HG03066 (cell line): ENCODE data around the gene PCCA.
"Not testable (repeated sequence)": the region's sequence is repeated elsewhere in the genome, so short reads cannot be mapped to it uniquely, and the experiment has no call there.

Experiments
- ATAC-seq: cut with Tn5 transposase; IDR thresholded peaks from one replicate; pipeline ENCODE4 v1.9.1; 2021; ENCODE audit warnings: low read depth; ENCODE audit not compliant: unreplicated experiment

Gene PCCA

DNA sequence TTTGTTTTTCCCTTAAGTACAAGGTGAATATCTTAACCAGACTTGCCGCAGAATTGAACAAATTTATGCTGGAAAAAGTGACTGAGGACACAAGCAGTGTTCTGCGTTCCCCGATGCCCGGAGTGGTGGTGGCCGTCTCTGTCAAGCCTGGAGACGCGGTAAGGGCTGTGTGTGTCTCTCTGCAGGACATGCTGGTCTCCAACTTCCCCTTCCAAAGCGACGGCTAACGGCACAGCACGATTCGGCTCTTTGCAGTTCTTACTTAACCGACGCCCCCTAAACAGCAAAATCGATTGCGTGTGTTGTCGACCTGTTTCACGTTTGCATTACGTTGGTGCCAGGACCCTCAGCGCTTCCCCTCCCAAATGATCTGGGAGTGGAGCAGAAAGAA lies 426.5 kb downstream of the PCCA start:
- ATAC-seq, result no peak

GRCh38 chr13:100517135-100517534 lies 428.2 kb downstream of the PCCA start:
- ATAC-seq, result no peak

DNA sequence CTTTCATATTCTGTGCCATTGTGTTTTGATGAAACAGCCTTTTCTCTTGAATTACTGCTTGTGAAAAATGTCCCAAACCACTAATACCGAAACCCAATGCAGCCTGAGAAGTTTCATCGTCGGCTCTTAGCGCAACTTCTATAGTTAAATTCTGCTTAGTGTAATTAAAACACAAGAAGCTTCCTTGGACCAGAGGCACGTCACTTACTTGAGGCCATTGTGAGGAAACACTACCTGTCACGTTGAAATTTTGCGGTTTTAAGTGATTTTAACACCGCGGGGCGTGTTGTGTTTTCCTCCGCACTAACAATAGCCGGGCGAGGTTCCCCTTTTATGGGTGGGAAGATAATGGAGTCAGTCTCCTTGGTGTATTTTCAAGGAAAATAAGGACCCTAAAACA lies 428.8 kb downstream of the PCCA start:
- no peak for ATAC-seq

- ATAC-seq, result no peak
Measured at GRCh38 chr13:100518394-100519062, 429.6 kb downstream of the PCCA start.

DNA sequence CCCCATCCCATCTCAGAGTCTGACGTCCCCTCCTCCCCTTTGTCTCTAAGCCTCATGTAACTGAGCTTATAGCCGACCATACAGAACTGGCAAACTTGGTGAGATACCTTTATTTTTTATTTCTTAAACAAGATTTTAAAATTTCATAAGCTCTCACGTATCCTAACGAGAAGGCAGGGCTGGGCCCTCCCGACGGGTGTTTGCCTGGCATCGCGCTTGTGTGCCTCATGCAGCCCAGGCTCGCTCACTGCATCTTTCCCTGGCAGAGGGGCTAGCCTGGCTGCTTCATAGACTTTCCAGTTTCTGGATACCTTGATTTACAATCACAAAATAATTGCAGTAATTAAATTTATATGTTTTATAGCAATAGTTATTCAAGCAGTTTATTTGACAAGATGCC lies 430.7 kb downstream of the PCCA start:
- ATAC-seq, result no peak

- no peak for ATAC-seq
Measured at GRCh38 chr13:100520936-100521850, 432.3 kb downstream of the PCCA start.

DNA sequence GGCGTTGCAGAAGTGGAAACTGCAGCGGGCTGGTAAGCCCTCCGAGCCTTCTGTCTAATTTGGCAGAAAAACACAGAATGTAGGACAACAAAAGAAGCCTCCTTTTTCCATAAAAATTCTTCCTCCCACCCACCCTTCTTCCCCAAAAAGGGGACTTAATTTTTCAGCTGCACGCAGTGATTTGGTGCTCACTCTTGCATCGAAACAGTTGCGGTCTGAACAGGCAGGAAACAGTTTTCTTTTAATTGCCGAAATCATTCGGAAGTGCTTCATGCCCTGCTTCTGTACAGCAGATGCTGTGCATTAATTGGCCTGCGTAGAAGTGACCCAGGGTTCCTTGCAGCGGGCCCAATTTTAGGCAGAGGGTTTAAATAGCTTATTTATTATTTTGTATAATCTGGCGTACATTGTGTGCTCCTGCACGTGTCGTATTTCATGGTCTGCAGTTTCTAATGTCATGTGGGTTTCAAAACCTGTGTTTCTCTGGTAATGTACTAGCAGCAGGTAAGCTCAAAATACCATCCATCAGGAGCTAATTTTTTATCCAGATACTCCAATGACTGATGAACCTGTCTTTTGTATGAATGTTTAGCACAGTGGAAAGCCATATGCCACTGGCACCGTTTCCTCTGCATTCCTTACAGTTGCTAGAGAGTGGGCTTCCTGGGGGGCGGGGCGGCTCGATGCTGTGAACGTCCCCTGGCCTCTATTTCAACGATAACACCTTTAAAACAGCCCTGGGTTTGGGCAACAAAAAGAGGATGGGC lies 433.1 kb downstream of the PCCA start:
- ATAC-seq, result no peak

DNA sequence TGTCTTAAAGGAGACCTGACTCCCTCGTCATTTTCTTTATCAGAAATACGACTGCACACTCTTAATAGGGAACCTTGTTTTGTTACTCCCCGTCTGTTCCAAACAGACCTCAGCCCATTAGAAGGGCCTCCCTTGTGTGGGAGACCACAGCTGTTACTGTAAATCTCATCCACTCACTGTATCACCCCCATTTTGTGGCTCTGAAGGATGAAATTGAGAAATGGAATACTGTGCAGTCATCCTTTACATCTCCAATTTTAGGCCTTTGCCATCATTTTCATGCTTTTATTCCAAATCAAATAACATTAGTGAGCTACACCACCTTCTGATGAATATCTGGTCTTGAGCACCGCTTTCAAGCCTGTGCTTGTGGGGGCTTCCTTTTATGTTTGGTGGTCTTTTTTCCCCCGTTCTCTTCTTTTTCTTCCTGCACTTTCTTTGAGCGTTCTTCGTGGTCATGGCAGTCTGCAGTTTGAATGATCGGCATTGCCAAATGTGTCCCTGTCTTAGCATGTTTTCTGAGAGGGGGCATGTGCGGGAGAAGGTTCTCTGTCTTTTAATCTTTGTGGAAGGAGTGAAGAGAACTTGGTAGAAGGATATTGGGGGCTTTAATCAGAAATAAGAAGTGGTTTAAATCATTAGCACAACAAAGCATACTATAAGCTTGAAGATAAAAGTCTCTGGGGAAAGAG lies 433.9 kb downstream of the PCCA start:
- ATAC-seq, result no peak

GRCh38 chr13:100523411-100523810 lies 434.5 kb downstream of the PCCA start:
- no peak for ATAC-seq

DNA sequence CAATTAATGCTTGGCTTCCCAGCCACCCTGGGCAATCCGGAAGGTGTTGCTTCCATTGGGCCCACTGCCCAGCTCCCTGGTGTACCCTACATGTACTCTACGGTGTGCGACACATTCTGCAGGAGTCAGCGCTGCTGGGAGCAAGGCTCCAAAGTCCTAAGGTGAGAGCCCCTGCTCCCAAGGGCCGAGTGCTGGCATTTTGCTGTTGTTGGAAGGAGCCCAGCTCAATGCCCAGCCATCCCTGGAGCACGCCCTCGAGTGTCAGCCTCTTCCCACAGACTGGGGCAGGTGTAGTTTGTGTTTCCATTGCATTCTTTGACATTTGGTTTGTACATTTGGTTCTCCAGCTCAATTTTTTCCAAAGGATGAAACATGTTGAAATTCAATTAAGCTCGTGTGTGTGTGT lies 435.1 kb downstream of the PCCA start:
- ATAC-seq, result no peak

DNA sequence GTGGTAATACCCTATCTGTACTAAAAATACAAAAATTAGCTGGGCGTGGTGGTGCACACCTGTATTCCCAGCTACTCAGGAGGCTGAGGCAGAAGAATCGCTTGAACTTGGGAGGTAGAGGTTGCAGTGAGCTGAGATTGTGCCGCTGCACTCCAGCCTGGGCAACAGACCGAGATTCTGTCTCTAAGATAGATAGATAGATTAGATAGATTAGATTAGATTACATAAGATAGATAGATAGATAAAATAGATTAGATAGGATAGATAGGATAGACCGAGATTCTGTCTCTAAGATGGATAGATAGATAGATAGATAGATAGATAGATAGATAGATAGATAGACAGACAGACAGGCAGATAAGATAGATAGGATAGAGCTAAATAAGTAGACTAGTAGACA lies 435.8 kb downstream of the PCCA start:
- not testable (repeated sequence) for ATAC-seq

- no peak for ATAC-seq
Measured at GRCh38 chr13:100525453-100526317, 436.8 kb downstream of the PCCA start.

GRCh38 chr13:100526318-100527000 lies 437.6 kb downstream of the PCCA start:
- ATAC-seq, result no peak

GRCh38 chr13:100527644-100528043 lies 438.8 kb downstream of the PCCA start:
- ATAC-seq, result no peak

DNA sequence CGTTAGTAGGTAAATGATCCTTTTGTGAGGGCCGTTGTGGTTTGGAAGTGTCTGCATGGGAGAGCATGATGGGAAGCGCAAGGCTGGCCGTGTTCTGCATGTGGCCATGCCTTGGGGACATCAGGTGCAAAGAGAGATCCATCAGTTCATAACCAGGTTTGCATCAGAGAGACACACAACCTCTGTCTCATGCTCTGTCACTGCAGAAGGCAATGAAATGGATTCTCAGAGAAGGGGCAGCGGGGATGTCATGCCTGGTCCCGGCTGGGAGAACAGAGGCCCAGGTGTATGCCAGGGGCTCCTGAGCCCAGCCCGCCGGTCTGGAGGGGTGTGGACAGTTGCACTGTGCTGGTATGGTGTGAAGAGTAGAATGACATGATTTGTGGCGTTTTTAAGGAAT lies 439.5 kb downstream of the PCCA start:
- ATAC-seq, result no peak

- no peak for ATAC-seq
Measured at GRCh38 chr13:100528820-100529219, 439.9 kb downstream of the PCCA start.

- ATAC-seq, result no peak
Measured at GRCh38 chr13:100529666-100530377, 440.9 kb downstream of the PCCA start.

DNA sequence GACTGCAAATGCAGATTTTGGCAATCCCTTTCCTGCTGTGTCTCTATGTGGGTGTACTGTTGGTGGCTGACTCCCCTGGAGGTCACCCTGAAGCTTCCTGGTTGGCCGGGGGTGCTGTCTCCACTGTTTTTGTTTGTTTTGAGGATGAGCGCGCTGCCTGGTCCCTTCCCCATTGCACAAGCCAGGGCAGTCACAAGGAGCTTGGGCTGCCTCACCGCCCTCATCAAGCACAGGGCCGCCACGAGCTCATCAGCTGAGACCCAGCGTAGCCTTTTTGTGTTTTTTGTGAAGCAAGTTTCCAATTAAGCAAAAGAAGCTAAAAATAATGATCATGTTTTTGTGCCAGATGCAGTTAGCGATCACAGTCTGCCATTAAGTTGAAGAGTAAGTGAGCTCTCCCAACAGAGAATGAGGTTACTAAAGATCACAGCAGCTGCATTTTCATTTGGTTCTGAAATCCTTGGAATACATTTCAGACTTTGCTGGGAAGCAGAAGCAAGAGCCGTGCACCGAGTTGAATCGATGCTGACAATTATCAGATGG lies 441.8 kb downstream of the PCCA start:
- no peak for ATAC-seq
